Ureter (tissue), 1 donor: ENCODE measurements around the gene RCVRN. TPM values are rescaled to one million over a fixed set of nuclear protein-coding genes. Genes with fewer than 3 reads are reported as not detected.

Source experiments
- DNase-seq: peaks from one replicate; pipeline ENCODE4 v3.0.0-alpha.2; 2020; ENCODE audit warnings: low spot score
- total RNA-seq: library from RNA; stranded (reverse); gene quantifications from one replicate; pipeline ENCODE4 v1.2.4, GENCODE V29; 2023
- donor health status: DM: yes; HTN: yes; CAD: no.

RCVRN gene
- total RNA-seq, 1 donor from 2014 or later = not detected

GRCh38 chr17:9898812-9899211 lies 6.3 kb downstream of the RCVRN start:
- DNase-seq = no peak

GRCh38 chr17:9897372-9897968 lies 7.6 kb downstream of the RCVRN start:
- DNase-seq = no peak

- DNase-seq = no peak
Measured at GRCh38 chr17:9895923-9896322, 9.1 kb downstream of the RCVRN start.

GRCh38 chr17:9894231-9894630 lies 10.8 kb downstream of the RCVRN start:
- no peak for DNase-seq

- no peak for DNase-seq
Measured at GRCh38 chr17:9893411-9894012, 11.6 kb downstream of the RCVRN start.

GRCh38 chr17:9890124-9890523 lies 14.9 kb downstream of the RCVRN start:
- DNase-seq = no peak

- DNase-seq = no peak
Measured at GRCh38 chr17:9887508-9887907, 17.6 kb downstream of the RCVRN start.

GRCh38 chr17:9886141-9886930 lies 18.7 kb downstream of the RCVRN start:
- DNase-seq = no peak

- no peak for DNase-seq
Measured at GRCh38 chr17:9883451-9883850, 21.6 kb downstream of the RCVRN start.

GRCh38 chr17:9880582-9880999 lies 24.5 kb downstream of the RCVRN start:
- no peak for DNase-seq

GRCh38 chr17:9878786-9879525 lies 26.1 kb downstream of the RCVRN start:
- DNase-seq = no peak

- no peak for DNase-seq
Measured at GRCh38 chr17:9878356-9878755, 26.7 kb downstream of the RCVRN start.

GRCh38 chr17:9875441-9875840 lies 29.6 kb downstream of the RCVRN start:
- DNase-seq = no peak

- no peak for DNase-seq
Measured at GRCh38 chr17:9874722-9875121, 30.3 kb downstream of the RCVRN start.

- DNase-seq = no peak
Measured at GRCh38 chr17:9872852-9873251, 32.2 kb downstream of the RCVRN start.

- no peak for DNase-seq
Measured at GRCh38 chr17:9868552-9868951, 36.5 kb downstream of the RCVRN start.

GRCh38 chr17:9865586-9865985 lies 39.5 kb downstream of the RCVRN start:
- no peak for DNase-seq

- no peak for DNase-seq
Measured at GRCh38 chr17:9862949-9863348, 42.1 kb downstream of the RCVRN start.

- DNase-seq = no peak
Measured at GRCh38 chr17:9862220-9862619, 42.9 kb downstream of the RCVRN start.

- DNase-seq = no peak
Measured at GRCh38 chr17:9860851-9861250, 44.2 kb downstream of the RCVRN start.

GRCh38 chr17:9859781-9860180 lies 45.3 kb downstream of the RCVRN start:
- no peak for DNase-seq

GRCh38 chr17:9855036-9855435 lies 50.0 kb downstream of the RCVRN start:
- DNase-seq = no peak
